Activated T-helper 1 cell treated with Interleukin-2 at 50 U/mL for 16 hours (primary cell): ENCODE results near the gene ZSCAN30.

Experiments used
- DNase-seq: peaks from one replicate; pipeline ENCODE4 v3.0.0-alpha.2; 2020; ENCODE audit warnings: low read depth

ZSCAN30 gene

DNA sequence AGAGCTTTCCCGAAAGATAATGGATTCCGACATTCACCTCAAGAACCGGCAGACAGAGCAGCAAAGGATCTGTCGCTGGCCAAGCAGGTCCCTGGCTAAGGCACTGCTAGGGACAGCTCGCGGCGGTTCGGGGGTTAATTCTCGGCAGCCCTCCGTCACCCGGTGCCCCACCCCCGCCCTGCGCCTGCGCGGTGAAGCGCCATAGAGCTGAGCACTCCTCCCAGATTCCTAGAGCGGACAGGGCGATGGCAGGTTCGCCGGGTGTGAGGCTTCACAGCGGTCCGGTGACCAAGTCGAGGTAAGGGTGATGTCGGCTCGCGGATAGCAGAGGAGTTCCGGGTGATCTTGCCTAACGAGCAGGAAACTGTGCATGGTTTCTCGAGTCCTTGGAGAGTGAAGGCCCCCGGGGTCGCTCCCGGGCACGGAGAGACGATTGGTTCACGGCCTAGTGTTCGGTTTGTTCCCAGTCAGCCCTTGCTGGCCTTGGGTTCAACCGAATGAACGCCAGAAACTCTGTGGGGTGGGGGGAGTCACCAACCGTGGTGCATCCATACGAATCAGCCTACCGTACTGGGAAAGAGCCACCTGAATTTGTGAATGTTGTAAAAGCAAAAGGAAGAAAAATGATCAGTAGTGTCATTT lies at the start of gene ZSCAN30:
Gene ZSCAN30, minus strand, starts transcription at position 136 of the 642 bp plus-strand sequence. CDS start 25,877 bp downstream, outside the sequence.
- DNase-seq = peak; percentile 91

DNA sequence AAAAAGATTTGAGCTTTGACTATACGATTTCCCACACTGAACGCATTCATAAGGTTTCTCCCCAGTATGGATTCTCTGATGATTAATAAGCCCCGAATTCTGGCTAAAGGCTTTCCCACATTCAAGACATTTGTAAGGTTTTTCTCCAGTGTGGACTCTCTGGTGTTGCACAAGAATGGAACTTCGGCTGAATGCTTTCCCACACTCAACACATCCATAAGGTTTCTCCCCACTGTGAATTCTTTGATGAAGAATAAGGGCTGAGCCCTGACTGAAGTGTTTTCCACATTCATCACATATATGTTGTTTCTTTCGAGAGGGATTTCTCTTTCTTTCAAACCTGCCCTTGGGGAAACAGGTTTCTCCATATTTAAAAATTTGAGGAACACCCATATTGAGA lies 47.3 kb upstream of the ZSCAN30 start:
- DNase-seq = no peak

DNA sequence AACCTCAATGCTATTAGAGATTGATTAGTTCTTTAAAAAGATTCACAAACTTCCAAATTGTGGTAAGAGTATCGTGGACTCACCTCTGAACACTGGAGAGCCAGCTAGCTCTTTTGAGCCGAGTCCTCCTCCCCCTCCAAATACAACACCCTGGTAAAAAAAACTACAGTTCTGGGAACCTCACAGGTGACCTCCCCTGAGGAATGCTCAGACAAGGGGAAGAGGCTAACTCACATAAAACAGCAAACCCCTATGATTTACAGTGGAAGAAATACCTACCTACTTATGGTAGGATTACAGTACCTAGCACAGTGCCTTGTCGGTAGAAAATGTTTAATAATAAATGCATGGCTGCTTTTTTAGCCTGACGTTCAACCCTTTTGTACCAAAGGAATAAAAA lies 45.8 kb upstream of the ZSCAN30 start:
- DNase-seq = no peak

DNA sequence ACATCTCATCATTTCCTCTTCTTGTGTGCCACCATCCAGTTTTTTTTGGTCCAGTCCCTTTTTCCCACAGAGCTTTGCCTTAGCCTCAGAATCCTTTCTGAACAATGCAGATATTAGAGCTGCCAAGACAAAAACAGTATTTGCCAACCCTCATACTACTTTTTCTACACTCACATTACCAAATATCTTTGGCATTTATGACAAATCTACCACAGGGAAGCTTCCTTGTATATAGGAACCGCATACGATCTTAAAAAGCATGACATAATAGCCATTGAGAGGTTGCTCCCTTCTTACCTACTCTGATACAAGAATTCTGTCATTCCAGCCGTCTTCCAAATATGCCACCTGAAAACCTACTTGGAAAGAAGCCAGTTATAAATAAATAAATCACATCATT lies 44.8 kb upstream of the ZSCAN30 start:
- no peak for DNase-seq

DNA sequence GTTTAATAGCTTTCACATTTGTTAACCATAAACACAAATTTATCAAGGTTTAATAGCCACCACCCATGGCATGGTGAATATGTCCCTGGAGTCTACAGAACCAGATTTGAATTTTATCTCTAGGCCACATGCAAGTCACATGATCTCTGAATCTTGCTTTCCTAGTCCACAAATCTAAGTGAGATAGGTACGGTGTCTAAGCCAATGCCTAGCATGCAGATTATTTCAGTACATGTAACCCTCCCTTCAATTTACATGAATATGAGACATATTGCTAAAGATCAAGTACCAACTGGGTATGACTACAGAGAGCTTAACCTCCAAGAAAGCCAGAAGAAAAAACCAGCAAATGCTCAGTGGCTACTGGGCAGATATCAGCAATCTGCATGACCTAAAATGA lies 44.2 kb upstream of the ZSCAN30 start:
- DNase-seq = no peak

DNA sequence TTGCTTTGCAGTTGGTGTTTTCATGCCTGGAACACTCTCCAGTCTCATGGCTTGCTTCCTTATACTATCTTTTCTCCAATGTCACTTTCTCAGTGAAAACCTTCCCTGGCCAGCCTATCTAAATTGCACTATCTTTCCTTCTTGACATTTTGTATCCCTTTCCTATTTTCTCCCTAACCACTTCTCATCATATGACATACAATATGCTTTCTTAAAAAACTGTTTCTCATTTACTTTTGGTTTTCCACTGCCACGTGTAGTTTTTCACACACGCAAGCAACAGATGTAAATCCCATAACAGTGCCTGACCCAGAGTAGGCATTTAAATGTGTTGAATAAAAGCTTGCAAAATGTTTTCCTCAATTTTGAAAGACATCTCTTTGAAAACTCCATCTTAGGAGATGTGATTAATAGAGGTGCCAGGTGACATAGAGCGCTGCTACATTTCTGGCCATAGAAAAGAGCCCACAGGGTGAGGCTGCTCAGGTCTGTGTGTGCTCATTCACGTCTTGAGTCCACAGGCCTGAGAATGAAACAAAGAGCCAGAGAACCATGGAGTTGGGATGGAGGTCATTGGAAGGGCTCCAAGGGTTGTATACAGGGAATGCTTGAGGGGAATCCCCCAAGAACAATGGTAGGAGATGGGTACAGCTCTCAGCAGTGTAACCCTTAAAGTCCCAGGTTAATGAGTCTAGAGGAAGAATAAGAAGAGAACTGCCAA lies 41.5 kb upstream of the ZSCAN30 start:
- DNase-seq = no peak

DNA sequence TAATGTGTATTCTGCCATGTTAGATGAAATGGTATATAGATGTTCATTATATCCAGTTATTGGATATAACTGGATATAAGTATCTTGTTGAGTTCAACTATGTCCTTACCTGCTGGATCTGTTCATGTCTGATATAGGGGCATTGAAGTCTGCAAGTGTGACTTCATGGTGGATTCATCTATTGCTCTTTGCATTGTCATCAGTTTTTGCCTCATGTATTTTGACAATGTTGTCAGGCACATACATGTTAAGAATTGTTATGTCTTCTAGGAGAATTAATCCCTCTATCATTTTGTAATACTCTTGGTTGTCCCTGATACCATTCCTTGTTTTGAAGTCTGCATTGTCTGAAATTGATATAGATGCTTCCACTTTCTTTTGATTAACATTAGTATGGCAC lies 38.8 kb upstream of the ZSCAN30 start:
- DNase-seq = no peak

DNA sequence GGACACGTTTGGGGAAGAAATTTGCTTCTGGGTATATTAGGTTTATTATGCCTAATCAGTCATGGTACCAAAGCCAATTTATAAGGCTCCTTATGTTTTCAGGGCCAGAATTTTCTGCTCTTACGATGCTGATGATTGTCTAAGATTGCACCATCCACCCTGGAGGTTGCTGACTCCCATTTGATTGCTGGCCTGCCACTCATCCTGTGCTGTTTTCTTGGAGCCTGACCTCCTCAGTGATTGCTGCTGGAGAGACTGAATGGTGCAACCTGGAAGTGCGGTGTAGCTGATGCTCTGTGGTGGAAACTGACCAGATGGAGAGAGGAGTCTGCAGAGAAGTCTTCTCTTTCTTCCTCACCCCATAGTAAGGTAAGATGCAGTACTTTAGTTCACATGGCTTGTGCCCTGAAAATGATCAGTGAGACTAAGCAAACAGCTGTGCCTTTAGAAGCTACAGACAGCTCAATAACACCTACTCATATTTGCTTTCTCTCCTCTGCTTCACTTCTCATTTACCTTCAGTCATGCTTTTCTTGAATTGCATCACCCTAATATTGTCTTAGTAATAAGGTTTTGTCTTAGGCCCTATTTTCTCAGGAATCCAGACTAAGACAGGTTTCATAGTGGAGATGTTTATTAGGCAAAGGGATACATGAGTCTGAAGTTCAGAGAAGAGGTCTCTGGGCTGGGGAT lies 36.8 kb upstream of the ZSCAN30 start:
- no peak for DNase-seq

DNA sequence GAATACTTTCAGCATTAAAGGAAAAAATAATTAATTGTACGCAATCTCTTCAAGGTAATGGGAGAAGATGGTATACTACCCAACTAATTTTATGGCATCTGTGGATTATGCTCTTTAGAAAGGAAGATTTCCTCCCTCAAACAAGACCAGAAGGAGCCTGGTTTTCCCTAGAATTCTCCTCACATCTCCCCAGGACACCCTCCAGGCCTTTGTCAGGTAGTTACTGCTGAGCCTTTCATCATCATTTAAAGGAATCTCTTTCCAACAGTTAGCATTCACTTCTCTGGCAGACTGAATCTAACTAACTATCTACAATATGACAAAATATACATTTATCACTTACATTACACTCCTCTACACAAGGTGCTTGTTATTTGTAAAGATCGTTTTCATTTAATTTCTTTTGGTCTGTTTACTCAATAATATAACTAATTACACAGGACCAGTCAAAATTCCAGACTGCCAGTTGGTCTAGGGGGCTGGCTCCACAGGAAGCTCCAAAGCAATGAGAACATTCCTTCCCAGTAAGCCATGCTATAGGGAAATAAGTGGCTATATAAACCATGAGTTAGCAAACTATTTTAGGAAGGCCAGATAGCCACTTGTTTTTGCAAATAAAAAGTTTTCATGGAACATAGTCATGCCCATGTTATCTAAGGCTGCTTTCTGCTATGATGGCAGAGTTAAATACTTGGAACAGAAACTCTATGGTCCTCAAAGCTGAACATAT lies 35.1 kb upstream of the ZSCAN30 start:
- DNase-seq = no peak

DNA sequence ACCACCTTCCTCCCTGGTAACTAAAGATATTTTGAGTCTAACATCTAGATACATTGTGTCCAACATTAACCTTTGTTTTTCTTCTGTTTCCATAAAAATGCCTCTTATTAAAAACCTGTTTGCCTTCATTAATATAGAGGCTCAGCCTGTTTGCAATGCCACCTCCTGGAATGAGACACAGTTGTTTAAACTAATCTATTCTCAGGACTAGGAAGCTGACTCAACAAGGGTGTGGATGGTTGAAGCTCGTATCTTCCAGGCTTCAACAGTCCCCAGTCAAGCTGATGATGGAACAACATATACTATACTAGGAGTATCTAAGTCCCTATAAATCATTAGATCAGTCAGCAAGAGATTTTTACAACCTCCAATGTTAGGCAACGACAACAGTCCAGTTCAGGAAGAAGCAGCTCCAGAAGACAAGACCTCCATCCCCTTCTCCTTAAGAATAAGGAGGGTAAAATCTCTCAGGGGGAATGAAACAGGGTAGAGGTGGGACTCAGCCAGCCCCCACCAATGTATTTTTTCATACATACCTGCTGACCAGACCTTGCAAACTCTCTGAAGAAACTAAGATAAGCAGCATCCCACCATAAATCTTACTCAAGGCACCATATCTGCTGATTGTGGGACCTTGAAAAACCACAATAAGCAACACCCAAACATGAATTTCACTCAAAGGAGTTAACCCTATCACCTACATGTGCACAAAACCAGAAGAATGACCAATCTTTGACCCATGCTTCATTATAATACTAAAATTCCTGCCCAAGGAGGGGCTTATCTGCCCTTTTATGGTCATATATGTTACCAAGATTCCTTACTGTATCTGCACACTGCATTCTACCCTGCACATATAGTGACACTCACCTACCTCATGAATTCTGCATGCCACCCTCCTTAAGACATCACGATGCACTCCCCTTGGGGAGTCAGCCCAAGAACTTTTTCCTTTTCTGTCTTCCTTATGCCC lies 32.7 kb upstream of the ZSCAN30 start:
- DNase-seq = no peak

DNA sequence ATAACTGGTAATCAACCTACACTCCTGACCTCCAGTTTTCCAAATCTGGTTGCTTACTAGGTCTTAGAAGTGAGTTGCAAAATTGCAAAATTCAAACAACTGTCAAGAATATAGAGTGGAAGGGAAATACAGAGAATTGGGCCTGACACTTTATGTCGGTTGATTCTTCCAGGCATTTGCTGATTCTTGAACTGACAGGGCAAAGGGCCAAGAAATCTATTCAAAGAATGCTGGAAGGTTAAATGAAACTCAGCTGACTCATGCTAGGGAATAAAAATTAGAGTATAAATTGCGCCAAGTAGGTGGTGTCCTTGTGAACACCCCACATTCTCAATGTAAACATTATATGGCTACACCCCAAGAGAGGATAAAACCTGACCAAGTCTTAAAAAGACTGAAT lies 21.5 kb upstream of the ZSCAN30 start:
- no peak for DNase-seq

DNA sequence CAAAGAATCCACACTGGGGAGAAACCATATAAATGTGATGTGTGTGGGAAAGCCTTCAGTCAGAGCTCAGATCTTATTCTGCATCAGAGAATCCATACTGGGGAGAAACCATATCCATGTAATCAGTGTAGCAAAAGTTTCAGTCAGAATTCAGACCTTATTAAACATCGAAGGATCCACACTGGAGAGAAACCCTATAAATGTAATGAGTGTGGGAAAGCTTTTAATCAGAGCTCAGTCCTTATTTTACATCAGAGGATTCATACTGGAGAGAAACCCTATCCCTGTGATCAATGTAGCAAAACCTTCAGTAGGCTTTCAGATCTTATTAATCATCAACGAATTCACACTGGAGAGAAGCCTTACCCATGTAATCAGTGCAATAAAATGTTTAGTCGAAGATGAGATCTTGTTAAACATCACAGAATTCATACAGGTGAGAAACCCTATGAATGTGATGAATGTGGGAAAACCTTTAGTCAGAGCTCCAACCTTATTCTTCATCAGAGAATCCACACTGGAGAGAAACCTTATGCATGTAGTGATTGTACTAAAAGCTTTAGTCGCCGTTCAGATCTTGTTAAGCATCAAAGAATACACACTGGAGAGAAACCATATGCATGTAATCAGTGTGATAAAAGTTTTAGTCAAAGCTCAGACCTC lies 16.7 kb upstream of the ZSCAN30 start:
- DNase-seq = no peak

DNA sequence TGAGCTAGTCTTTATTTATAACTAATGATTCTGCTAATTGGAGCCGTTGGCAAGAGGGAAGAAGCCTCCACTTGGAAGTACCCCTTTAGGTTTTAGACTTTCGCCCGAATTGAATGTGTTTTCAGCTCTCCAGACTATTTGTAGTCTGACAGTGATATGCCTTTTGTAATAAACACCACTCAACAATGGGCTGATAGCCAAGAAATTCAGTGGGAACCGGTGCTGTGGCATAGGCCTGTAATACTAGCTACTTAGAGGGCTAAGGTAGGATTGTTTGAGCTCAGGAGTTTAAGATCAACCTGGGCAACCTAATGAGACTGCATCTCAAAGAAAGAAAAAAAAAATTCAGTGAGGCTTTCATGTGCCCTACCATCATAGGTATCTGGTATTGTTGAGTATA lies 13.6 kb upstream of the ZSCAN30 start:
- no peak for DNase-seq

DNA sequence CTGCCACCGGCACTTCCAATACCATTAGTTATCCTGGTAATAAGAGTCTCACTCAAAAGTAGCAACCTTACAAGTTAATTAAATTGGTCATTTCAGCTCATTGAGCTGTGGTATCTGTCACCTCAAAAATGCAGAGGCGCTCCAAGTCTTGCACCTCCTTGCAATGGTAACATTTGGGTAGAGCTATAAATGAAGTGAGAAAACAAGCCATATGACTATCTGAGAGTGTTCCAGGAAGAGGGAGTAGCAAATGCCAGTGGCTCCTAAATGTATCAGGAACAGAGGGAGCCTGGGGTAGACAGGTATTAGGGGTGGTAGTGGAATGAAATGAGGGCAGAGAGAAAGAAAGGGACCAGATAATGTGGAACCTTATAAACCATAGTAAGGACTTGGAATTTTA lies 6.0 kb upstream of the ZSCAN30 start:
- no peak for DNase-seq

DNA sequence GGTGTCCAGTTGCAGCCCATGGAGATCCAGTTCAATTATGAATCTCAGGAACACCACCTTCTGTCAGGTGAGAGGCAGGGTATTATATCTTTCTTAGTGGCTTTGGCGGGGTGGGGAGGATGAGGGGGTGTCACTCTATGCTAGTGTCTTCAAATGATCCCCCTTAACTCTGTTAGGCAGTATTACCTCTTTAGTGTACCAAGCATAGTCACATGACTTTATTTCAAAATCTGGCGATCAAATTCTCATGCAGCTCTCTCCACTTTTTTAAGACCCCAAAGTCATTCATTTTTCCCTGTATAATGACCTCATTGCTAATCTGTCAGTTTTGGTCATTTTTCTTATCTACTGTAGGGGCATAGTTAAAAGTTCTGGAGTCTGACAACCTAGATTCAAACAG lies 1.1 kb upstream of the ZSCAN30 start:
- DNase-seq = no peak

DNA sequence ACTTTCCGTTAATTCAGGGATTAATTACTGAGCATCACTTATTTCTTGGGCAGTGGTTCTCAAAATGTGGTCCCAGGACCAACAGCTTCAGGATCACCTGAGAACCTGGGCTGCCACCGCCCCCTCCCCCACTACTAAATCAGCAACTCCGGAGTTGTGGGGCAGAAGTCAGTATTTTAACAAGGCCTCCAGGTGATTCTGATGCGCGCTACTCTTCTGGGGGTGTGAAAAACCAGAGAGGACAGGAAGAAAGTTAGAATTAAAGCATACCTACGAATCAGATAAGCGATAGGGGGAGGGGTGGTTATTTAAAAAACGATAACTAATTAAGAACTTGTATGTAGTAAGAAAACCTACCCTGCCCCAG lies 319 bp downstream of the ZSCAN30 start:
- DNase-seq = no peak

DNA sequence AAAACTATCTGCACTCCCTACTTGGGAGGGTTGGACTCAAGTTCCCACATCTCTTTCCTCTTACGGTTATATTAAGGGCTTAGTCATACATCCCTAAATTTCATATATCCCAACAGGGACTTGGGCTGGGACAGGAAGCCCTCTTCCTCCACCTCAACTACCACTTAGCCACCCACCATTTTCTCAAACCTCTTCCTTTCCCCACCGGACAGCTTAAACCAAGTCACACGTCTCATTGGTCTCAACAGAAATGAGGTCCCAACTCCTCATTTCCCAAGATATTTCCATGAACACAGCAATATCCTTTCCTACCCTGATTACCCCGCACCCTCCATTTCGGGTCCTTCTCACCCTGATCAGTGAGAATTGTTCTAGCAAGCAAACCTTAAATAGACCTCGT lies 736 bp downstream of the ZSCAN30 start:
- no peak for DNase-seq

DNA sequence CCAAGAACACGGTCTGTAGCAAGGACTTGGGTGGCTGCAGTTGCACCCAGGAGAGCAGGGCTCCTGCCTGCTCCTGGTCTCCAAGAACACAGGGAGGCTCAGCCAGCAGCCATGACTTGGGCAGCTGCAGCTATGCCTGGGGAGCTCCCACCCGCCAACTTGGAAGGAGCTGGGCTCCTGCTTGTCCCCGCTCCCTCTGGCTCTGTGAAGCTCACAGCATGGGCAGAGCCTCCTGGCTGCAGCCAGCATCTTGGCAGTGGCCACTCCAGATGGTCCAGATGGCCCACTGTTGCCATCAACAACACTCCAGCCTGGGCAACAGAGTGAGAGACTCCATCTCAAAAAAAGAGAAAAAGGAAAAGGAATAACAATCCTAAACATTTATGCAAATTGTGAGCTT lies 5.2 kb downstream of the ZSCAN30 start:
- DNase-seq = no peak

DNA sequence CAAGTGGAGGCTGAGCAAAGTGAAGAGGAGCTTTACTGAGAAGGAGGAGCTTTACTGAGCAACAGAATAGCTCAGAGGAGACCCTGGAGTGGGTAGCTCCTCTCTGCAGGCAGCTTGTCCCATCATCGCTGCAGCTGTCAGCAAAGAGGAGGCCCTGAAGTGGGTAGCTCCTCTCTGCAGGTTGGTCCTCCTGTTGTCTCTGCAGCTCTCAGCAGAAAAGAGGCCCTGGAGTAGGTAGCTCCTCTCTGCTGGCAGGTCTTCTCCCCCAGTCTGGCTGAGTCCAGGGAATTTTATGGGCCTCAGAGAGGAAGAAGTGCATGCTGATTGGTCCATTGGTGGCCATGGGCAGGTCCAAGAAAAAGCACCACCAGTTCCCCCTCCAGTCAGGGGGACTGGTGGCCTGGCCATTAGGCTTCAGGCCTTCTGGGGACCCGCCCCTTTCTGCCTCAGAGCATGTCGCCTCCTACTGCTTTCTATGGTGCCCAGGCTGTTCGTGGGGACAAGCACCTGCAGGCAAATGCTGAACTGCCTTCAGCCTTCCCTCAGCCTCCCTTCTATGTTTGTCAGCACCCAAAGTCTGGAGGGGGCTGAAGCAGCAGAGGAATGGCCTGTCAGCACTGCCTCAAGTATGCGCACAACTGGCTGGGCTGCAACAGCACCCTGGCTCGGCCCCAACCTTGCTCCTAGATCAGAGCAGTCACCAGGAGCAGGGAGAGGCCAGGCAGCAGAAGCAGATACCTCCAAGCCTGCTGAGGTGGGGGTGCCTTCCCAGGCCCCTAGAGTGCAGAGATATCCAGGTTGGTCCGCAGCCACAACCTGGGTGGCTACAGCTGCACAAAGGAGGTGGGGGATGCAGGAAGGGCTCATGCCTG lies 5.9 kb downstream of the ZSCAN30 start:
- DNase-seq = no peak

DNA sequence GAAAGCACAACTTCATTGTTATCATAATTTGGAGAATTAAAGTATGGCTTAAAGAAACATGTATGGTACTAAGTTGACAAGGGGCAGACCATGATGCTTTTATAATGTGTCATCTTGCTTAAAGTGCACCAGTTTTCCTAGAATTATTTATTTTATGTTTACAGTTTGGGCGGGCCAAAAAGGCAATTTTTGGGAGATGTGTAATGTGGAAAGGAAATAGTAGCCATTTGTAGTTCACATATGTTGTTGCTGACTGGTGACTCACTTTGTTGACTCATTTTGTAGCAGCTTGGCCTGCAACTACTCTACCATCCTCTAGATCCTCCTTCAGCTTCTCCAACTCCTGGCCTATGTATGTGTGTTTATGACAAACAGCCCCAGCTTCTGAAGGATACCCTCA lies 7.7 kb downstream of the ZSCAN30 start:
- no peak for DNase-seq
